CD1c-positive myeloid dendritic cell (primary cell): ENCODE measurements around the gene CDRT15.
"Not testable (repeated sequence)": the region's sequence is repeated elsewhere in the genome, so short reads cannot be mapped to it uniquely, and the experiment has no call there.

Experiments used
- DNase-seq: peaks from one replicate; pipeline ENCODE4 v3.0.0-alpha.2; 2016; ENCODE audit errors: extremely low spot score

CDRT15 gene

GRCh38 chr17:14236762-14237161 is at the start of gene CDRT15:
CDRT15 (minus strand) TSS chr17:14236862; CDS start chr17:14236833, 29 bp downstream.
- DNase-seq: not testable (repeated sequence)

GRCh38 chr17:14282726-14283125 is 46.1 kb upstream of the CDRT15 start:
- no peak for DNase-seq

- no peak for DNase-seq
Measured at GRCh38 chr17:14281530-14281929, 44.9 kb upstream of the CDRT15 start.

- no peak for DNase-seq
Measured at GRCh38 chr17:14276535-14277250, 40.0 kb upstream of the CDRT15 start.

- DNase-seq: no peak
Measured at GRCh38 chr17:14270508-14270907, 33.8 kb upstream of the CDRT15 start.

GRCh38 chr17:14269473-14269872 is 32.8 kb upstream of the CDRT15 start:
- no peak for DNase-seq

- no peak for DNase-seq
Measured at GRCh38 chr17:14268264-14268663, 31.6 kb upstream of the CDRT15 start.

- no peak for DNase-seq
Measured at GRCh38 chr17:14261406-14261805, 24.7 kb upstream of the CDRT15 start.

GRCh38 chr17:14245629-14246028 is 9.0 kb upstream of the CDRT15 start:
- DNase-seq: no peak

GRCh38 chr17:14245002-14245401 is 8.3 kb upstream of the CDRT15 start:
- DNase-seq: no peak

GRCh38 chr17:14239271-14239670 is 2.6 kb upstream of the CDRT15 start:
- not testable (repeated sequence) for DNase-seq

GRCh38 chr17:14236032-14236431 is 630 bp downstream of the CDRT15 start:
- DNase-seq: not testable (repeated sequence)

- DNase-seq: not testable (repeated sequence)
Measured at GRCh38 chr17:14235047-14235446, 1.6 kb downstream of the CDRT15 start.

- not testable (repeated sequence) for DNase-seq
Measured at GRCh38 chr17:14231187-14231586, 5.5 kb downstream of the CDRT15 start.

- no peak for DNase-seq
Measured at GRCh38 chr17:14228903-14229302, 7.8 kb downstream of the CDRT15 start.

- no peak for DNase-seq
Measured at GRCh38 chr17:14227052-14227451, 9.6 kb downstream of the CDRT15 start.

GRCh38 chr17:14225254-14225980 is 11.2 kb downstream of the CDRT15 start:
- no peak for DNase-seq

GRCh38 chr17:14222611-14223010 is 14.1 kb downstream of the CDRT15 start:
- no peak for DNase-seq

- peak; percentile 23 for DNase-seq
Measured at GRCh38 chr17:14214271-14214670, 22.4 kb downstream of the CDRT15 start.

- no peak for DNase-seq
Measured at GRCh38 chr17:14212401-14212800, 24.3 kb downstream of the CDRT15 start.

- DNase-seq: peak; percentile 59
Measured at GRCh38 chr17:14211801-14212200, 24.9 kb downstream of the CDRT15 start.

GRCh38 chr17:14211246-14211645 is 25.4 kb downstream of the CDRT15 start:
- DNase-seq: no peak

GRCh38 chr17:14209215-14209614 is 27.4 kb downstream of the CDRT15 start:
- DNase-seq: no peak
